T-helper 1 cell treated with Interleukin-12 subunit alpha and Interleukin-12 subunit beta and Interleukin-4 antibody, amounts not matched to agents 30 μg/mL and 1 μg/mL, for 36 hours (primary cell): ENCODE measurements around the gene NREP.

ENCODE experiments used
- H3K27ac Mint-ChIP-seq: one replicate; pipeline ENCODE4 v1.8.0; 2021; ENCODE audit warnings: mild to moderate bottlenecking, mixed read lengths
- H3K27me3 Mint-ChIP-seq: one replicate; pipeline ENCODE4 v1.8.0; 2021; ENCODE audit warnings: low read depth, mixed read lengths
- H3K36me3 Mint-ChIP-seq: one replicate; pipeline ENCODE4 v1.8.0; 2021; ENCODE audit warnings: low read depth, mixed read lengths
- H3K4me1 Mint-ChIP-seq: one replicate; pipeline ENCODE4 v1.8.0; 2021; ENCODE audit warnings: low read depth, mixed read lengths
- H3K4me3 Mint-ChIP-seq: one replicate; pipeline ENCODE4 v1.8.0; 2021; ENCODE audit warnings: mild to moderate bottlenecking, moderate library complexity, mixed read lengths
- H3K9me3 Mint-ChIP-seq: one replicate; pipeline ENCODE4 v1.8.0; 2021; ENCODE audit warnings: mixed read lengths

The NREP gene

GRCh38 chr5:111704452-111705085 is 52.4 kb downstream of the NREP start:
- Mint-ChIP-seq H3K4me3 (no peak overlapping the region), H3K9me3 (no peaks in the 10 kb centered on the region), H3K4me1 (peaks cover 16% of the 10 kb centered on the region), H3K27ac (no peak overlapping the region), H3K27me3 (peaks cover 10% of the 10 kb centered on the region), H3K36me3 (no peaks in the 10 kb centered on the region)

GRCh38 chr5:111703662-111704061 is 53.3 kb downstream of the NREP start:
- Mint-ChIP-seq H3K9me3 (no peaks in the 10 kb centered on the region), H3K27ac (no peak overlapping the region), H3K4me3 (peak overlapping the region; percentile 53), H3K4me1 (peaks cover 16% of the 10 kb centered on the region), H3K27me3 (peaks cover 14% of the 10 kb centered on the region), H3K36me3 (no peaks in the 10 kb centered on the region)

GRCh38 chr5:111699976-111700375 is 57.0 kb downstream of the NREP start:
- Mint-ChIP-seq H3K27me3 (peaks cover 10% of the 10 kb centered on the region), H3K4me1 (peaks cover 16% of the 10 kb centered on the region), H3K4me3 (no peak overlapping the region), H3K9me3 (no peaks in the 10 kb centered on the region), H3K27ac (no peak overlapping the region), H3K36me3 (no peaks in the 10 kb centered on the region)

- Mint-ChIP-seq H3K4me3 (no peak overlapping the region), H3K27ac (no peak overlapping the region), H3K9me3 (no peaks in the 10 kb centered on the region), H3K36me3 (no peaks in the 10 kb centered on the region), H3K4me1 (peaks cover 12% of the 10 kb centered on the region), H3K27me3 (peaks cover 10% of the 10 kb centered on the region)
Measured at GRCh38 chr5:111699324-111699723, 57.7 kb downstream of the NREP start.

- Mint-ChIP-seq H3K27ac (no peak overlapping the region), H3K9me3 (no peaks in the 10 kb centered on the region), H3K4me3 (no peak overlapping the region), H3K4me1 (peaks cover 4% of the 10 kb centered on the region), H3K27me3 (peaks cover 11% of the 10 kb centered on the region), H3K36me3 (no peaks in the 10 kb centered on the region)
Measured at GRCh38 chr5:111697881-111698757, 58.9 kb downstream of the NREP start.

- no peak overlapping the region for H3K4me3 Mint-ChIP-seq
Measured at GRCh38 chr5:111697215-111697614, 59.8 kb downstream of the NREP start.

GRCh38 chr5:111695991-111696390 is 61.0 kb downstream of the NREP start:
- Mint-ChIP-seq H3K27ac (no peak overlapping the region), H3K36me3 (no peaks in the 10 kb centered on the region), H3K9me3 (no peaks in the 10 kb centered on the region), H3K27me3 (peaks cover 17% of the 10 kb centered on the region), H3K4me1 (peaks cover 4% of the 10 kb centered on the region), H3K4me3 (no peak overlapping the region)

More at GRCh38 chr5:111697215-111697614, 59.8 kb downstream of the NREP start:
- H3K36me3 Mint-ChIP-seq, result no peaks in the 10 kb centered on the region
- no peaks in the 10 kb centered on the region for H3K4me1 Mint-ChIP-seq
- H3K9me3 Mint-ChIP-seq, result no peaks in the 10 kb centered on the region
- no peak overlapping the region for H3K27ac Mint-ChIP-seq
- peaks cover 17% of the 10 kb centered on the region for H3K27me3 Mint-ChIP-seq

GRCh38 chr5:111694133-111694532 is 62.9 kb downstream of the NREP start:
- Mint-ChIP-seq H3K36me3 (no peaks in the 10 kb centered on the region), H3K4me3 (no peak overlapping the region), H3K27me3 (peaks cover 7% of the 10 kb centered on the region), H3K4me1 (peaks cover 4% of the 10 kb centered on the region), H3K9me3 (no peaks in the 10 kb centered on the region), H3K27ac (no peak overlapping the region)

GRCh38 chr5:111691914-111692313 is 65.1 kb downstream of the NREP start:
- Mint-ChIP-seq H3K36me3 (no peaks in the 10 kb centered on the region), H3K9me3 (no peaks in the 10 kb centered on the region), H3K4me1 (peaks cover 4% of the 10 kb centered on the region), H3K27me3 (peaks cover 7% of the 10 kb centered on the region), H3K4me3 (no peak overlapping the region), H3K27ac (no peak overlapping the region)

GRCh38 chr5:111691508-111691907 is 65.5 kb downstream of the NREP start:
- Mint-ChIP-seq H3K4me3 (no peak overlapping the region), H3K27me3 (peaks cover 7% of the 10 kb centered on the region), H3K36me3 (no peaks in the 10 kb centered on the region), H3K9me3 (no peaks in the 10 kb centered on the region), H3K27ac (no peak overlapping the region), H3K4me1 (peaks cover 4% of the 10 kb centered on the region)

- Mint-ChIP-seq H3K4me3 (no peak overlapping the region), H3K36me3 (no peaks in the 10 kb centered on the region), H3K9me3 (no peaks in the 10 kb centered on the region), H3K4me1 (peaks cover 4% of the 10 kb centered on the region), H3K27me3 (peaks cover 7% of the 10 kb centered on the region), H3K27ac (no peak overlapping the region)
Measured at GRCh38 chr5:111689357-111689935, 67.5 kb downstream of the NREP start.

- no peak overlapping the region for H3K27ac Mint-ChIP-seq
- peaks cover 2% of the 10 kb centered on the region for H3K27me3 Mint-ChIP-seq
- no peak overlapping the region for H3K4me3 Mint-ChIP-seq
- no peaks in the 10 kb centered on the region for H3K9me3 Mint-ChIP-seq
- H3K36me3 Mint-ChIP-seq, result no peaks in the 10 kb centered on the region
- H3K4me1 Mint-ChIP-seq, result no peaks in the 10 kb centered on the region
Measured at GRCh38 chr5:111685969-111686368, 71.0 kb downstream of the NREP start.

GRCh38 chr5:111682641-111683040 is 74.4 kb downstream of the NREP start:
- no peak overlapping the region for H3K27ac Mint-ChIP-seq
- no peaks in the 10 kb centered on the region for H3K9me3 Mint-ChIP-seq
- H3K27me3 Mint-ChIP-seq, result peaks cover 11% of the 10 kb centered on the region
- H3K4me1 Mint-ChIP-seq, result no peaks in the 10 kb centered on the region
- no peaks in the 10 kb centered on the region for H3K36me3 Mint-ChIP-seq
- H3K4me3 Mint-ChIP-seq, result no peak overlapping the region

GRCh38 chr5:111682121-111682520 is 74.9 kb downstream of the NREP start:
- Mint-ChIP-seq H3K4me1 (no peaks in the 10 kb centered on the region), H3K4me3 (no peak overlapping the region), H3K27ac (no peak overlapping the region), H3K9me3 (no peaks in the 10 kb centered on the region), H3K36me3 (no peaks in the 10 kb centered on the region), H3K27me3 (peaks cover 11% of the 10 kb centered on the region)
